ENCODE data around the gene NRGN.

Gene NRGN

DNA sequence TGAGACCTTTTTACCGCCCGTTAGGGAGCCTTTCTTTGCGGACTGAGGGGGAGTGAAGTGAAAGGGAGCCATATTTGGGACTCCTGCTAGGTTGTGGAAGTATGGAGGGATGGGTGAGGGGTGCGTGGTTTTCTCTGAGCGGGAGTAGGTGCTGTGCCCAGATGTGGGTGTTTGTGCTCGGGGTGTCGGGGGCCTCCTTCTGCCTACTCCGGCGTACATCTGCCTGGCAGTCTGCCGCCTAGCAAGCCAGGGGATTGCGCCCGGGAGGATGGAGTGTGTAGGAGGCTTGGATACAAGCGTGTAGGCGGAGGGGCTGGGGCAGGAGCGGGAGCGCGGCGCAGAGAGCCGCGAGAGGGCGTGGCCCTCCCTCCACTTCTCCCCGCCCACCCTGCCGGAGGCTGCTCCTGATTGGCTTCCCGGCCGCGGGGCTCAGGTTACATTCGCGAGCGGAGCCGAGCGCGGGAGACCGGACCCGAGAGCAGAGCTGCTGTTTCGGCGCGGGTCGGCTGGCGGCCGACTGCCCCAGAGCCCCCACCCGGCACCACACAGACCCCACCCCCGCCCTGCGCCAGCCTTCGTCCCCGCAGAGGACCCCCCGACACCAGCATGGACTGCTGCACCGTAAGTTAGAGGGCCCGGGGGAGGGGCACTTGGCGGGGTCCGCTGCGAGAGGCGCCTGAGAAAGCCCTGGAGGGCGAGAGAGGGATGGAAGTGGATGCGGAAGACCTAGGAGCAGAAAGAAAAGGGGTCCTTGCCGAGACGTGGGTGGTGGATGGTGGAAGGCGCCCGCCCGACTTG, at the start of gene NRGN:
NRGN (plus strand) TSS at position 464 of the 798 bp plus-strand sequence; CDS start at position 607, 143 bp downstream.
- Histone ChIP-seq H3K9me3 (ENCODE audit: low read length) (no peaks in the 10 kb centered on the region), H3K9ac (ENCODE audit: low read length) (no peak within 1 kb of the TSS), H3K4me3 (ENCODE audit: low read depth in 1 of 2, low read length in 2 of 2) (peak within 1 kb of the TSS; percentile 39 to 71), H3K4me1 (ENCODE audit: insufficient read depth, low read length) (peaks cover 9% of the 10 kb centered on the region), H3K27ac (ENCODE audit: low read depth, low read length) (no peak within 1 kb of the TSS), H3K36me3 (ENCODE audit: insufficient read depth, low read length) (no peaks in the 10 kb centered on the region), H3K27me3 (ENCODE audit: control insufficient read depth in 1 of 2, insufficient read depth in 2 of 2, low read length in 2 of 2) (peaks cover 40 to 45% of the 10 kb centered on the region in 2 donors)

DNA sequence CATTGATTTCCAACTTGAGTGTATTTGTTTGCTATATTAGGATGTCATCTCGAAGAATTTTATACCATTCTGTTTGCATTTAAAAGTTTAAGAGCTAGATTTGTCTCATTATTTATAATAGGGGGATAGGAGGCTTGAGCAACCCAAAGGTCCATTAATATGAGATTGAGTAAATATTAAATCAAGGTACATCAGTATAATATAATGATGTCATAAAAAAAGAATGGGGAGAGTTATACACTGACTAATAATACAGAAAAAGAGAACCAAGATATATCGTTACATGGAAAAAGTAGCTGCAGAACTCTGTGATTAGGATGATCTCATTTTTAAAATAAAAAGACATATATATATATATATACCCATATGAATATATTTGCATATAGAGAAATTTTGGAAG, 46.6 kb upstream of the NRGN start:
- H3K9ac ChIP-seq (ENCODE audit: low read length): no peak overlapping the region
- H3K27me3 ChIP-seq (ENCODE audit: control insufficient read depth in 1 of 2, insufficient read depth in 2 of 2, low read length in 2 of 2): no peaks in the 10 kb centered on the region
- H3K27ac ChIP-seq (ENCODE audit: low read depth, low read length): no peak overlapping the region
- no peaks in the 10 kb centered on the region for H3K36me3 ChIP-seq (ENCODE audit: insufficient read depth, low read length)
- H3K4me3 ChIP-seq (ENCODE audit: low read depth in 1 of 2, low read length in 2 of 2): no peak overlapping the region
- H3K9me3 ChIP-seq (ENCODE audit: low read length): no peaks in the 10 kb centered on the region
- H3K4me1 ChIP-seq (ENCODE audit: insufficient read depth, low read length): no peaks in the 10 kb centered on the region

DNA sequence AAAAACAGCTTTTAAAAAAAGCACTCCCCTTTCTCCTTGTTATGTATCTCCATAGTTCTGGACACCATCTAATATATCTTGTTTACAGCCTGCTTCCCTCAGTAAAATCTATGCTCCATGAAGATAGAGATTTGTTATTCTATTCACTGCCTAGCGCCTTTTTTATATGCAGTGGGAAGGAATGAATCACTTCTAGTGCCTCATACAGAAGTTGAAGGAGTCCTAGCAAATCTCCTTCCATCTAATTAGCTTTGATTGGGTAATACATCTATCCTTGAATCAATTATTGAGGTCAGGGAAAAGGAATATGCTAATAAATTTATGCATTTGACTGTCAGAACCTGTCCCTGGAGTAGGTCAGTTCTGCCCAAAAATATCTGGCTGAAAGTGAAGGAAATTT, 40.2 kb upstream of the NRGN start:
- Histone ChIP-seq H3K9ac (ENCODE audit: low read length) (no peak overlapping the region), H3K4me1 (ENCODE audit: insufficient read depth, low read length) (no peaks in the 10 kb centered on the region), H3K9me3 (ENCODE audit: low read length) (peaks cover 4% of the 10 kb centered on the region), H3K27ac (ENCODE audit: low read depth, low read length) (no peak overlapping the region), H3K27me3 (ENCODE audit: control insufficient read depth in 1 of 2, insufficient read depth in 2 of 2, low read length in 2 of 2) (no peaks in the 10 kb centered on the region), H3K4me3 (ENCODE audit: low read depth in 1 of 2, low read length in 2 of 2) (no peak overlapping the region), H3K36me3 (ENCODE audit: insufficient read depth, low read length) (no peaks in the 10 kb centered on the region)

DNA sequence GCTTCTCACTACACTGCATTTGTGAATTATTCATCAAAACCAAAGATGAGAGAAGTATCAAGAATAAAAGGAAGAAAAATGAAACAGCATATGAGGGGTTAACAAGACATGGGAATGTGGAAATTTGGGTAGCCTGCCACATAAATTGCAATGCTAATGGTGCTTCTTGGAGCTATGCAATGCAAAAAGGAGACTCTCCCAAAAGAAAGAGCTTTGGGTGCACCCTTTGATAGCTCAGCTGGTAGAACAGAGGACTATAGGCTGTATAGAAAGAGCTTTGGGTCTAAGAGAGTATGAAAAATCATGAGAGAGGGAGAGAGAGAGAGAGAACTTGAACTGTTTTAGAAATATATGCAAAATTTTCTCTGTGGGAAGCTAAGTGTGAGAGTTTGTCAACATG, 39.7 kb upstream of the NRGN start:
- H3K9me3 ChIP-seq (ENCODE audit: low read length): peaks cover 4% of the 10 kb centered on the region
- H3K4me3 ChIP-seq (ENCODE audit: low read depth in 1 of 2, low read length in 2 of 2): no peak overlapping the region
- no peaks in the 10 kb centered on the region for H3K36me3 ChIP-seq (ENCODE audit: insufficient read depth, low read length)
- no peaks in the 10 kb centered on the region for H3K4me1 ChIP-seq (ENCODE audit: insufficient read depth, low read length)
- no peaks in the 10 kb centered on the region for H3K27me3 ChIP-seq (ENCODE audit: control insufficient read depth in 1 of 2, insufficient read depth in 2 of 2, low read length in 2 of 2)
- H3K27ac ChIP-seq (ENCODE audit: low read depth, low read length): no peak overlapping the region
- H3K9ac ChIP-seq (ENCODE audit: low read length): no peak overlapping the region

DNA sequence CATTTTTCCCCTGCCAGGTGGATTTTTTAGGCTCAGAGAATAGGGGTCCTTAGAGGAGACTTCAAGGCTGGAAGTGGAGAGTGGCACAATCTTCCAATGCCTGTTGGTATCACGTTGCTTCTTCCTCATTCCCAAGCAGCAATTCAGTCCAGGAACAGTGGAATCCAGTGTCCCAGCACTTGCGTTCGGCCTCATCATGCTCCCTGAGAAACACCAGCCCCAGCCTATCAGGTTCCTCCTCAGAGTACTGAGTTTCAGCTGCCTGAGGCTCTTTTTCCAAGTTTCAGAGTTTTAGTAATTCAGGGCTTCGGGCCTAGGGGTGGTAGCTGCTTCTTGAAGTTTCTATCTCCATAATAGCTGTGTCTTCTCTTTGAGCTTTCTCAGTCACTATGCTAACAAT, 31.9 kb upstream of the NRGN start:
- no peaks in the 10 kb centered on the region for H3K9me3 ChIP-seq (ENCODE audit: low read length)
- H3K36me3 ChIP-seq (ENCODE audit: insufficient read depth, low read length): no peaks in the 10 kb centered on the region
- H3K4me3 ChIP-seq (ENCODE audit: low read depth in 1 of 2, low read length in 2 of 2): no peak overlapping the region
- H3K27me3 ChIP-seq (ENCODE audit: control insufficient read depth in 1 of 2, insufficient read depth in 2 of 2, low read length in 2 of 2): no peaks in the 10 kb centered on the region
- no peaks in the 10 kb centered on the region for H3K4me1 ChIP-seq (ENCODE audit: insufficient read depth, low read length)
- no peak overlapping the region for H3K9ac ChIP-seq (ENCODE audit: low read length)
- H3K27ac ChIP-seq (ENCODE audit: low read depth, low read length): no peak overlapping the region

DNA sequence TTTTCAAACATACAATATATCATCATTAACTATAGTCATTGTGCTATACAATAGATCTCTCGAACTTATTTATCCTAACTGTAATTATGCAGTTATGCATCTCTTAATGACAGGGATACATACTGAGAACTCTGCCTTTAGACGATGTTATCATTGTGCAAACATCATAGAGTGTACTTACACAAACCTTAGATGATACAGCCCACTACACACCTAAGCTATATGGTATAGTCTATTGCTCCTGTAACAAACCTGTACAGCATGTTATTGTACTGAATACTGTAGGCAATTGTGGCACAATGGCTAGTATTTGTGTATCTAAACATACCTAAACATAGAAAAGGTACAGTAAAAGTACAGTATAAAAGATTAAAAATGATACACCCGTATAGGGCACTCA, 27.4 kb upstream of the NRGN start:
- H3K9me3 ChIP-seq (ENCODE audit: low read length): no peaks in the 10 kb centered on the region
- no peaks in the 10 kb centered on the region for H3K36me3 ChIP-seq (ENCODE audit: insufficient read depth, low read length)
- H3K4me1 ChIP-seq (ENCODE audit: insufficient read depth, low read length): peaks cover under 1% of the 10 kb centered on the region
- no peak overlapping the region for H3K4me3 ChIP-seq (ENCODE audit: low read depth in 1 of 2, low read length in 2 of 2)
- peaks cover 0 to 4% of the 10 kb centered on the region in 2 donors for H3K27me3 ChIP-seq (ENCODE audit: control insufficient read depth in 1 of 2, insufficient read depth in 2 of 2, low read length in 2 of 2)
- H3K27ac ChIP-seq (ENCODE audit: low read depth, low read length): no peak overlapping the region
- H3K9ac ChIP-seq (ENCODE audit: low read length): no peak overlapping the region

DNA sequence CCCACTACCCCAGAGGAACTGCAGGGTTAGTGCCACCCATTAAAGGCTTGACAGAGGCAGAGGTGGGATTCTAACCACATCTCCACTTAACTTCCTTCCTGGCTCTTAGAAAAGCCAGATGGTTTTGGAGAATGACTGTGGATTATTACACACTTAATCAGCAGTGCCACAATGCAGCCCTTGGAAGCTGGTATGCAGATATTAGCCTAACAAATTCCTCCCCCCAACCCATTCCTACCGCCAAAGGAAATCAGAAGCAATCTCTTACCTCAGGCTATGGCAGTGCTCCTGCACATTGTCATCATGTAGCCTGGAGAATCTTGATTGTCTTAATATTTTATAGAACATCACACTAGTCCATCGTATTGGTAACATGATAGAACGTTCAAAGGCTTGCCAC, 23.2 kb upstream of the NRGN start:
- H3K27ac ChIP-seq (ENCODE audit: low read depth, low read length): no peak overlapping the region
- no peaks in the 10 kb centered on the region for H3K9me3 ChIP-seq (ENCODE audit: low read length)
- peaks cover 19 to 29% of the 10 kb centered on the region in 2 donors for H3K27me3 ChIP-seq (ENCODE audit: control insufficient read depth in 1 of 2, insufficient read depth in 2 of 2, low read length in 2 of 2)
- no peaks in the 10 kb centered on the region for H3K36me3 ChIP-seq (ENCODE audit: insufficient read depth, low read length)
- H3K4me1 ChIP-seq (ENCODE audit: insufficient read depth, low read length): peaks cover 6% of the 10 kb centered on the region
- no peak overlapping the region for H3K4me3 ChIP-seq (ENCODE audit: low read depth in 1 of 2, low read length in 2 of 2)
- no peak overlapping the region for H3K9ac ChIP-seq (ENCODE audit: low read length)

DNA sequence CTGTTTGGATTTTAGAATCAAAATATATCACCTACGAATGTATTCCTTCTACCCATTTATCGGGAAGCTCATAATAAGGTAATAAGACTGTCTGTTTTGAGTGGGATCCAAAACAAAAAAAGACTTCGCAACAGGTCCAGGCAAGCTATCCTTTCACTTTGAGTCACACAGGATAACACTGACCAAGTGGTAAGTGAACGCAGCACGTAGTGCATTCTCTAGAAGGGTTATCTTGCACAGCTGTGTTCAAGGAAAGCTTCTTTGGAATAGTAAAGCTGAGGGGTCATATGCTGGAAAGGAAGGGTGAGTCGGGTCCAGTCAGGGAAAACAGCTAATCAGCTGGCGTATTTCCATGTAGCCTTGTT, 22.3 kb upstream of the NRGN start:
- no peaks in the 10 kb centered on the region for H3K36me3 ChIP-seq (ENCODE audit: insufficient read depth, low read length)
- peak overlapping the region in 1 of 2 donors; percentile 24 for H3K4me3 ChIP-seq (ENCODE audit: low read depth in 1 of 2, low read length in 2 of 2)
- peaks cover 19 to 37% of the 10 kb centered on the region in 2 donors for H3K27me3 ChIP-seq (ENCODE audit: control insufficient read depth in 1 of 2, insufficient read depth in 2 of 2, low read length in 2 of 2)
- H3K27ac ChIP-seq (ENCODE audit: low read depth, low read length): no peak overlapping the region
- no peak overlapping the region for H3K9ac ChIP-seq (ENCODE audit: low read length)
- H3K9me3 ChIP-seq (ENCODE audit: low read length): no peaks in the 10 kb centered on the region
- peaks cover 6% of the 10 kb centered on the region for H3K4me1 ChIP-seq (ENCODE audit: insufficient read depth, low read length)

DNA sequence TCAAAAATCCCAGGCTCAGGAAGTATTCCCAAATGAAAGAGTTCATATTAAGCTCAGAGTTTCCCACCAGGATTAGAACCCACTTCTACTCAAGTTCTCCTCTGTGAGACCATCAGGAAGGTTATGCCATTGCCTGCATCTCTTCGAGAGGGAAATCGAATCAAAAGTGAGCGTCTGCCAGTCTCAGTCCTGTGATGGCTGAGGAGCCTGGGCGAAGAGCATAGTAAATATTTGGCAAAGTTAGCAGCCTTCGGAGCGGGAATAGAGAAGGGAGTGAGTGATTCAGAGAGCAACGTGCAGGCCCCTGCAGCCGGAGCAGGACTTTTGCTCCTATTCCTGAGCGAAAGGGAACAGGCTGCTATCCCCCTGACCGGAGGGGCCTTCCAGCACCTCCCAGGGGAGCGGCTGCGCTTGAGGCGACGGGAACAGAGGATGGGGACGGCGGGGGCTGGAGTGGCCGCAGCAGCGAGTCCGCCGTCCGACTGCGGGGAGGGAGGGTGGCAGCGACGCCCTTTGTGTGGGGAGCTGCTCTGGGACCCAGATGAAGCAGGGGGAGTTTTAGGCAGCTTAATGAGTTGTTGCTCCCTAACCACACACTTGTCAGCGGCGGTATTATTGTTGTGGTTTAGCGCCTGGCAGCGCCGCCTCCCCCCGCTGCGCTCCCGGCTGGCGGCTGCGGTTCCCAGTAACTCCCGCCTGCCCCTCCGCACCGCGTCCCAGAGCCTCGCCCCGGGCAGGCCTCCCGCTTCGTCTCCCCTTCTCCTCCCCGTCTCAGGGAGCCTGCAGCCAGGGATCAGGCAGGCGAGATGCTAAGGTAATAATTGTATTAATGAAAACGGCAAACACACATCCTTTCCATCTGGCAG, 21.7 kb upstream of the NRGN start:
- no peak overlapping the region for H3K9ac ChIP-seq (ENCODE audit: low read length)
- H3K27ac ChIP-seq (ENCODE audit: low read depth, low read length): no peak overlapping the region
- H3K4me3 ChIP-seq (ENCODE audit: low read depth in 1 of 2, low read length in 2 of 2): peak overlapping the region; percentile 24 to 64
- H3K36me3 ChIP-seq (ENCODE audit: insufficient read depth, low read length): no peaks in the 10 kb centered on the region
- no peaks in the 10 kb centered on the region for H3K9me3 ChIP-seq (ENCODE audit: low read length)
- H3K27me3 ChIP-seq (ENCODE audit: control insufficient read depth in 1 of 2, insufficient read depth in 2 of 2, low read length in 2 of 2): peaks cover 19 to 37% of the 10 kb centered on the region in 2 donors
- H3K4me1 ChIP-seq (ENCODE audit: insufficient read depth, low read length): peaks cover 6% of the 10 kb centered on the region

DNA sequence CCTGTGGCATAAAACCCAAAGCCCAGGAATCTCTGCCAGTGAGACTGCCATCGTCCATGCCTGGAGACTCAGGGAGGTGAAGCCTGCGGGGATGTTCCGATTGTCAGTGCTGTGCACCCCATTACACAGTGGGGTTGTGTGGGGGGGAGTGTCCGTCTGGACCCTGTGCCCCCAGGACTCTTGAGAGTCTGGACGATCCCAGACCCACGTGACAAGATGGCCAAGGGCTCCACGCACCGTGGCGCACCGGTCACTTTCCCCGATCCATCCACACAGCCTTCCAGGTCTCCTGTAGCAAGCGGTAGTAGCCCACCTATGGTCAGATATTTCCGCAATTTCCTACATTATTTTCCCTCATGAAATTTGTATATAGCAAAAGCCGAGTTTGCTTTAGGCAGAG, 20.9 kb upstream of the NRGN start:
- H3K4me3 ChIP-seq (ENCODE audit: low read depth in 1 of 2, low read length in 2 of 2): no peak overlapping the region
- peaks cover 19 to 37% of the 10 kb centered on the region in 2 donors for H3K27me3 ChIP-seq (ENCODE audit: control insufficient read depth in 1 of 2, insufficient read depth in 2 of 2, low read length in 2 of 2)
- H3K27ac ChIP-seq (ENCODE audit: low read depth, low read length): no peak overlapping the region
- no peaks in the 10 kb centered on the region for H3K9me3 ChIP-seq (ENCODE audit: low read length)
- H3K9ac ChIP-seq (ENCODE audit: low read length): no peak overlapping the region
- H3K36me3 ChIP-seq (ENCODE audit: insufficient read depth, low read length): no peaks in the 10 kb centered on the region
- H3K4me1 ChIP-seq (ENCODE audit: insufficient read depth, low read length): peaks cover 6% of the 10 kb centered on the region

DNA sequence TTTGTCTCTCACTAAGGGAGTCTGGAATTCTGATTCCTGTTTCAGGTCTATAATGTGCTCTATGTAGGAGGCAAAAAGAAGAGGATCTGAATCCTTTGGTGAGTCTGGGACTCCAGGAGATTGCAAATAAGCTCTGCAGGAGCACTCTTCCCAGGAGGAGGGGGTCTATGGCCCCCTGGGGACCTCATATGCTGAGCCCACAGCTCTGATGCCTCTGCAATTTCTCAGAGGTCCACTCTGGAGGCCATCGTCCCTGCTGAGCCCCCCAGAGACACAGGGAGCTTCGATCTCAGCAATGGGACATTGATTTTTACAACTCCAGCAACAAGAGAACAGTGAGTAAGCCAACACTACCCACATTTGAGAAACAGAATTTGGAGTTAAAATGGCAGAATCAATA, 20.2 kb upstream of the NRGN start:
- no peak overlapping the region for H3K9ac ChIP-seq (ENCODE audit: low read length)
- H3K27me3 ChIP-seq (ENCODE audit: control insufficient read depth in 1 of 2, insufficient read depth in 2 of 2, low read length in 2 of 2): peaks cover 19 to 37% of the 10 kb centered on the region in 2 donors
- no peak overlapping the region for H3K4me3 ChIP-seq (ENCODE audit: low read depth in 1 of 2, low read length in 2 of 2)
- no peaks in the 10 kb centered on the region for H3K9me3 ChIP-seq (ENCODE audit: low read length)
- no peak overlapping the region for H3K27ac ChIP-seq (ENCODE audit: low read depth, low read length)
- H3K4me1 ChIP-seq (ENCODE audit: insufficient read depth, low read length): peaks cover 6% of the 10 kb centered on the region
- no peaks in the 10 kb centered on the region for H3K36me3 ChIP-seq (ENCODE audit: insufficient read depth, low read length)

Measured in muscle layer of colon (tissue), 2 donors.